ENCODE data around the gene NOP14.

GRCh38 chr4:2906218-2906617 lies 57.0 kb downstream of the NOP14 start:
- TF ChIP-seq POLR2A (IDR thresholded peaks at IDR 0.05; ENCODE audit: low read depth, low read length) (no peak), SPI1 (IDR thresholded peaks at IDR 0.05; ENCODE audit: low read depth, low read length) (no peak), TAF1 (IDR thresholded peaks at IDR 0.05; ENCODE audit: low read depth, low read length) (no peak)

All from GM12891 (cell line).